Measurements from ENCODE around the gene LMBRD1.

The LMBRD1 gene

DNA sequence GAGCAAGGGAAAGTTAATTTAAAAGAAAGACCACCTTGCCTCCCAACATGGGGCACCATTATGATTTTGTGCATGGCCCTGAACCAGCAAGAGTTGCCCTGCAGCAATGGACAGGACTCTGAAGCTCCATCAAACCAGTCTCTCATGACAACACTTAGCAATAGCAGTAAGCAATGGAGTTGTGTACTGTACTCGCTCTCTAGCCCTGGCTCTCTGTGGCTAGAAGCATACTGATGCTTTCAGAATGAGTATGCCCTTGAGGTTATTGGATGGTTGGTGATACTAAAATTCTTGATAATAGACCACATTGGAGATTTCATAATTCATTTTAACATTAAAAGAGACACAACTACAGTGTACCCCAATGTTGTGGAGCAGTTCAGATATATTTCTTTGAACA lies 23.2 kb upstream of the LMBRD1 start:
- no peak for TF ChIP-seq EZH2phosphoT487 (IDR thresholded peaks at IDR 0.05; ENCODE audit: borderline replicate concordance, low read length)
- TF ChIP-seq, protein P1, sequence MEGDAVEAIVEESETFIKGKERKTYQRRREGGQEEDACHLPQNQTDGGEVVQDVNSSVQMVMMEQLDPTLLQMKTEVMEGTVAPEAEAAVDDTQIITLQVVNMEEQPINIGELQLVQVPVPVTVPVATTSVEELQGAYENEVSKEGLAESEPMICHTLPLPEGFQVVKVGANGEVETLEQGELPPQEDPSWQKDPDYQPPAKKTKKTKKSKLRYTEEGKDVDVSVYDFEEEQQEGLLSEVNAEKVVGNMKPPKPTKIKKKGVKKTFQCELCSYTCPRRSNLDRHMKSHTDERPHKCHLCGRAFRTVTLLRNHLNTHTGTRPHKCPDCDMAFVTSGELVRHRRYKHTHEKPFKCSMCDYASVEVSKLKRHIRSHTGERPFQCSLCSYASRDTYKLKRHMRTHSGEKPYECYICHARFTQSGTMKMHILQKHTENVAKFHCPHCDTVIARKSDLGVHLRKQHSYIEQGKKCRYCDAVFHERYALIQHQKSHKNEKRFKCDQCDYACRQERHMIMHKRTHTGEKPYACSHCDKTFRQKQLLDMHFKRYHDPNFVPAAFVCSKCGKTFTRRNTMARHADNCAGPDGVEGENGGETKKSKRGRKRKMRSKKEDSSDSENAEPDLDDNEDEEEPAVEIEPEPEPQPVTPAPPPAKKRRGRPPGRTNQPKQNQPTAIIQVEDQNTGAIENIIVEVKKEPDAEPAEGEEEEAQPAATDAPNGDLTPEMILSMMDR (IDR thresholded peaks at IDR 0.05; ENCODE audit: low read depth, low read length, poor library complexity, severe bottlenecking) = no peak

DNA sequence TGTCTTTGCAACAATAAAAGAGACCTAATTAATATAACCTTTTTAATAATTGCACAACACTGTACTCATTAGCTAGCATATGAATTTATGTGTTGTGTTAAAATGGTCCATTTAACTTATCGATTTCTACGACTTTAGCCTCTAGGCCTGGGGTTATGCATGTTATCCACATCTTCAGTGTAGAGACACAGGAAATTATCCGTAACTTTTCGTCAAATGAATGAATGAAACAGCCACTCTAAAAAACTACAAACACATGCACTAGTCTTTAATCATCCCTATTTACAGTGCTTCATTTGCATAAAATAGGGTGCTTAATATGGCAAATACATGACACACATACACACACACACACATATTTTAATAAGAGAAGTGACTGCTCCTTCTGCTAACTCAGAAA lies 22.3 kb upstream of the LMBRD1 start:
- Histone ChIP-seq H3K4me1 (ENCODE audit: control insufficient read depth, low read length) (peaks cover 30% of the 10 kb centered on the region), H3F3A (ENCODE audit: control insufficient read depth, insufficient read depth) (no peaks in the 10 kb centered on the region), H3K36me3 (ENCODE audit: control insufficient read depth, low read length) (no peaks in the 10 kb centered on the region), H3K4me3 (ENCODE audit: low read length) (no peak overlapping the region), H3K79me2 (ENCODE audit: control insufficient read depth, low read length) (no peaks in the 10 kb centered on the region), H3K9me3 (ENCODE audit: control insufficient read depth, insufficient read depth, low read length) (no peaks in the 10 kb centered on the region), H4K20me1 (ENCODE audit: control insufficient read depth, insufficient read depth, low read depth, low read length) (no peaks in the 10 kb centered on the region), H3K27ac (ENCODE audit: low read depth, low read length) (no peak overlapping the region), H3K9me2 (replicated peaks; ENCODE audit: control insufficient read depth, low read length) (no peaks in the 10 kb centered on the region), H3K27me3 (ENCODE audit: control insufficient read depth, low read length) (no peaks in the 10 kb centered on the region), H3K4me2 (ENCODE audit: low read length) (no peak overlapping the region)
- TF ChIP-seq, protein P1 (IDR thresholded peaks at IDR 0.05; ENCODE audit: low read depth, low read length, poor library complexity, severe bottlenecking) = no peak
- TF ChIP-seq EZH2phosphoT487 (IDR thresholded peaks at IDR 0.05; ENCODE audit: borderline replicate concordance, low read length) = no peak

More for the DNA sequence above, 23.2 kb upstream of the LMBRD1 start:
- H3K4me2 ChIP-seq (ENCODE audit: low read length) = no peak overlapping the region
- no peaks in the 10 kb centered on the region for H3K27me3 ChIP-seq (ENCODE audit: control insufficient read depth, low read length)
- H3K4me3 ChIP-seq (ENCODE audit: low read length) = no peak overlapping the region
- no peaks in the 10 kb centered on the region for H3K9me2 ChIP-seq (replicated peaks; ENCODE audit: control insufficient read depth, low read length)
- H3K9me3 ChIP-seq (ENCODE audit: control insufficient read depth, insufficient read depth, low read length) = no peaks in the 10 kb centered on the region
- no peak overlapping the region for H3K27ac ChIP-seq (ENCODE audit: low read depth, low read length)
- H3K79me2 ChIP-seq (ENCODE audit: control insufficient read depth, low read length) = no peaks in the 10 kb centered on the region
- no peaks in the 10 kb centered on the region for H3F3A ChIP-seq (ENCODE audit: control insufficient read depth, insufficient read depth)
- H3K4me1 ChIP-seq (ENCODE audit: control insufficient read depth, low read length) = peaks cover 22% of the 10 kb centered on the region
- H3K36me3 ChIP-seq (ENCODE audit: control insufficient read depth, low read length) = no peaks in the 10 kb centered on the region
- H4K20me1 ChIP-seq (ENCODE audit: control insufficient read depth, insufficient read depth, low read depth, low read length) = no peaks in the 10 kb centered on the region

DNA sequence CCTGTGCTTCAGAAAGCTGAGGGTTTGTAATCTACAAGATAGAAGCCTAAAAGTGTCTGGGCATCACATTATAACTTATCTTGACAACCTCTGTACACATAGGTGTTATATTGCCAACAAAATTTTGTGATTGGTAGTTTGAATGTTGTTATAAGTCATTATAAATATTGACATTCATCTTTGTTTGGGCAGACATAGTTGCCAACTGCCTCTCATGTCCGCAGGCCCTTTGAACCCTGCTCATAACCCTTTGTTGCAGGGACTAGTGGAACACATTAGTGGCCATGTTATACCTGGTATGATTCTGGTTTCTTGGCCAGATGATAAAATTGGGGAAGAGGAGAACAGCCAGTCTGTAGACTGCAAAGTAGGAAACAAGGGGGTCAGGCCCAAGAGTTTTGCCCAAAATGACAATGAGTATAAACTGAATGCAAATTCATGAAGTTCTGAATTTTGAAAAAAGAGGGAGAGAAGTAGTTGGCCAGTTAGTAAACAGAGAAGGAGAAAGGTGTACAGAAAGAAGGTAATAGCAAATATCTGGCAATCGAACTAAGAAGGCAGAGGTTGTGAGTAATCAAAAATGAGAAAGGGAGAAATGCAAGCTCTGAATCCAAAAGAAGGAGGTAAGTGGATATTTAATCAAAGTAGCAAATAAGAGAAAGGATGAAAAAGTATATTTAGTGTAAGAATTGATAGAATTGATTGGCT lies 21.6 kb upstream of the LMBRD1 start:
- TF ChIP-seq, protein P1 (IDR thresholded peaks at IDR 0.05; ENCODE audit: low read depth, low read length, poor library complexity, severe bottlenecking) = no peak
- no peak for TF ChIP-seq EZH2phosphoT487 (IDR thresholded peaks at IDR 0.05; ENCODE audit: borderline replicate concordance, low read length)
- peaks cover 38% of the 10 kb centered on the region for H3K4me1 ChIP-seq (ENCODE audit: control insufficient read depth, low read length)
- H3K79me2 ChIP-seq (ENCODE audit: control insufficient read depth, low read length) = no peaks in the 10 kb centered on the region
- no peak overlapping the region for H3K27ac ChIP-seq (ENCODE audit: low read depth, low read length)
- H4K20me1 ChIP-seq (ENCODE audit: control insufficient read depth, insufficient read depth, low read depth, low read length) = no peaks in the 10 kb centered on the region
- H3K4me3 ChIP-seq (ENCODE audit: low read length) = no peak overlapping the region
- no peak overlapping the region for H3K4me2 ChIP-seq (ENCODE audit: low read length)
- H3K36me3 ChIP-seq (ENCODE audit: control insufficient read depth, low read length) = no peaks in the 10 kb centered on the region
- H3F3A ChIP-seq (ENCODE audit: control insufficient read depth, insufficient read depth) = no peaks in the 10 kb centered on the region
- H3K9me3 ChIP-seq (ENCODE audit: control insufficient read depth, insufficient read depth, low read length) = no peaks in the 10 kb centered on the region
- H3K27me3 ChIP-seq (ENCODE audit: control insufficient read depth, low read length) = no peaks in the 10 kb centered on the region
- H3K9me2 ChIP-seq (replicated peaks; ENCODE audit: control insufficient read depth, low read length) = no peaks in the 10 kb centered on the region

All from DOHH2 (cell line).